CD4-positive, CD25-positive, alpha-beta regulatory T cell (primary cell): Measurements from ENCODE around the gene CUX1. TPM values are rescaled to one million over a fixed set of nuclear protein-coding genes. Genes with fewer than 3 reads are reported as not detected.

ENCODE experiments used
- ATAC-seq, 2 donors: fragments of 150-1000 bp; cut with Tn5 transposase; one replicate each; pipeline ENCODE4 v1.10.0; 2021; ENCODE audit warnings: low read depth in 2 of 2, moderate number of reproducible peaks in 2 of 2, moderate library complexity in 1 of 2
- DNase-seq, 3 donors: peaks; one replicate each; pipeline versions ENCODE4 v3.0.0 to v3.0.0-alpha.2; 2012 to 2022; ENCODE audit warnings: mixed read lengths in 1 of 3
- H3K27ac ChIP-seq: one replicate; pipeline ENCODE4 v1.7.0; 2013; ENCODE audit warnings: mild to moderate bottlenecking, low read length; ENCODE audit not compliant: insufficient read depth, poor library complexity, severe bottlenecking
- H3K27me3 ChIP-seq: one replicate; pipeline ENCODE4 v1.7.0; 2013; ENCODE audit warnings: low read length; ENCODE audit not compliant: control insufficient read depth, insufficient read depth
- H3K36me3 ChIP-seq: one replicate; pipeline ENCODE4 v1.7.0; 2013; ENCODE audit warnings: mild to moderate bottlenecking, low read length, moderate library complexity; ENCODE audit not compliant: control insufficient read depth, insufficient read depth
- H3K4me1 ChIP-seq: 2 replicates; pipeline ENCODE4 v1.7.0; 2013; ENCODE audit warnings: mild to moderate bottlenecking, low read length; ENCODE audit not compliant: insufficient read depth, control insufficient read depth, poor library complexity, severe bottlenecking
- H3K4me3 ChIP-seq: one replicate; pipeline ENCODE4 v1.7.0; 2013; ENCODE audit warnings: low read depth, mild to moderate bottlenecking, low read length, moderate library complexity
- H3K9me3 ChIP-seq, 2 experiments: 1 replicate in 1 of 2; 2 replicates in 1 of 2; pipeline ENCODE4 v1.7.0; 2013; ENCODE audit warnings: low read length in 2 of 2, mild to moderate bottlenecking in 1 of 2, moderate library complexity in 1 of 2; ENCODE audit not compliant: control insufficient read depth in 2 of 2
- H3K27ac Mint-ChIP-seq, 3 donors: one replicate each; pipeline ENCODE4 v1.8.0; 2020 to 2022; ENCODE audit warnings: mild to moderate bottlenecking in 3 of 3, mixed read lengths in 3 of 3, moderate library complexity in 2 of 3
- H3K27me3 Mint-ChIP-seq: one replicate; pipeline ENCODE4 v1.8.0; 2022; ENCODE audit warnings: mild to moderate bottlenecking, mixed read lengths
- H3K36me3 Mint-ChIP-seq: one replicate; pipeline ENCODE4 v1.8.0; 2020; ENCODE audit warnings: mixed read lengths
- H3K4me1 Mint-ChIP-seq, 4 donors: one replicate each; pipeline ENCODE4 v1.8.0; 2020 to 2022; ENCODE audit warnings: mixed read lengths in 4 of 4, mild to moderate bottlenecking in 1 of 4
- H3K4me3 Mint-ChIP-seq, 4 donors: one replicate each; pipeline ENCODE4 v1.8.0; 2020 to 2022; ENCODE audit warnings: mild to moderate bottlenecking in 4 of 4, mixed read lengths in 4 of 4, moderate library complexity in 3 of 4
- H3K9me3 Mint-ChIP-seq, 7 donors: one replicate each; pipeline ENCODE4 v1.8.0; 2020 to 2022; ENCODE audit warnings: mixed read lengths in 7 of 7, mild to moderate bottlenecking in 3 of 7, moderate library complexity in 2 of 7
- polyA plus RNA-seq, 4 donors: library from polyadenylated mRNA; unstranded; fragments of 300-500 nt; fragmentation: Illumina TruSeq; gene quantifications; one replicate each; pipeline ENCODE4 v1.2.3, GENCODE V29; 2021
- total RNA-seq: library from RNA; stranded (reverse); gene quantifications from one replicate; pipeline ENCODE4 v1.2.3, GENCODE V29; 2022

Gene CUX1
- total and polyA plus RNA-seq, 5 donors from 2014 or later, result 6.0 to 45.1 (median 7.8) TPM

GRCh38 chr7:101859411-101860106, 42.1 kb downstream of the CUX1 start:
- Histone ChIP-seq H3K27ac (no peak overlapping the region), H3K4me1 (peaks cover 21% of the 10 kb centered on the region)
- H3K27me3 Mint-ChIP-seq, result no peaks in the 10 kb centered on the region

GRCh38 chr7:101860316-101861217, 43.1 kb downstream of the CUX1 start:
- no peaks in the 10 kb centered on the region for H3K9me3 ChIP-seq
- H3K27ac ChIP-seq, result no peak overlapping the region
- Mint-ChIP-seq H3K27me3 (no peaks in the 10 kb centered on the region), H3K4me3 (peak overlapping the region in 1 of 4 donors; percentile 67), H3K27ac (no peak overlapping the region), H3K4me1 (peaks cover 10 to 38% (median 29%) of the 10 kb centered on the region in 4 donors), H3K9me3 (no peaks in the 10 kb centered on the region), H3K36me3 (peaks cover 4% of the 10 kb centered on the region)
- no peak for DNase-seq
- ATAC-seq, result no peak
- peaks cover 21% of the 10 kb centered on the region for H3K4me1 ChIP-seq
- no peaks in the 10 kb centered on the region for H3K27me3 ChIP-seq
- H3K36me3 ChIP-seq, result no peaks in the 10 kb centered on the region
- H3K4me3 ChIP-seq, result no peak overlapping the region

More at GRCh38 chr7:101859411-101860106, 42.1 kb downstream of the CUX1 start:
- H3K36me3 Mint-ChIP-seq, result peaks cover 4% of the 10 kb centered on the region
- H3K27ac Mint-ChIP-seq, result peak overlapping the region in 1 of 3 donors; percentile 57
- DNase-seq (no peak), ATAC-seq (no peak)
- H3K9me3 ChIP-seq, result no peaks in the 10 kb centered on the region
- H3K4me3 ChIP-seq, result no peak overlapping the region
- H3K4me3 Mint-ChIP-seq, result no peak overlapping the region
- no peaks in the 10 kb centered on the region for H3K27me3 ChIP-seq
- H3K36me3 ChIP-seq, result no peaks in the 10 kb centered on the region
- peaks cover 10 to 39% (median 33%) of the 10 kb centered on the region in 4 donors for H3K4me1 Mint-ChIP-seq
- H3K9me3 Mint-ChIP-seq, result no peaks in the 10 kb centered on the region

- peaks cover 10 to 34% (median 26%) of the 10 kb centered on the region in 4 donors for H3K4me1 Mint-ChIP-seq
- H3K9me3 Mint-ChIP-seq, result no peaks in the 10 kb centered on the region
- no peak for ATAC-seq
- no peaks in the 10 kb centered on the region for H3K27me3 ChIP-seq
- H3K36me3 ChIP-seq, result no peaks in the 10 kb centered on the region
- H3K4me3 ChIP-seq, result no peak overlapping the region
- no peak overlapping the region for H3K27ac ChIP-seq
- H3K9me3 ChIP-seq, result no peaks in the 10 kb centered on the region
- peaks cover 14% of the 10 kb centered on the region for H3K4me1 ChIP-seq
- peak overlapping the region in 1 of 4 donors; percentile 67 for H3K4me3 Mint-ChIP-seq
- no peaks in the 10 kb centered on the region for H3K27me3 Mint-ChIP-seq
- no peak overlapping the region for H3K27ac Mint-ChIP-seq
- DNase-seq, result no peak
- H3K36me3 Mint-ChIP-seq, result peaks cover 4% of the 10 kb centered on the region
These were observed 43.9 kb downstream of the CUX1 start for GRCh38 chr7:101861218-101861775.

GRCh38 chr7:101862280-101863220, 45.1 kb downstream of the CUX1 start:
- Mint-ChIP-seq H3K4me1 (peaks cover 1 to 22% (median 17%) of the 10 kb centered on the region in 4 donors), H3K9me3 (no peaks in the 10 kb centered on the region), H3K27ac (no peak overlapping the region), H3K4me3 (no peak overlapping the region), H3K27me3 (no peaks in the 10 kb centered on the region), H3K36me3 (peaks cover 4% of the 10 kb centered on the region)
- H3K9me3 ChIP-seq, result no peaks in the 10 kb centered on the region
- ATAC-seq, result no peak
- no peak for DNase-seq
- no peaks in the 10 kb centered on the region for H3K36me3 ChIP-seq
- H3K4me3 ChIP-seq, result no peak overlapping the region
- peaks cover 2% of the 10 kb centered on the region for H3K4me1 ChIP-seq
- no peak overlapping the region for H3K27ac ChIP-seq
- no peaks in the 10 kb centered on the region for H3K27me3 ChIP-seq

GRCh38 chr7:101863598-101863997, 46.2 kb downstream of the CUX1 start:
- DNase-seq, result no peak
- Histone ChIP-seq H3K27ac (no peak overlapping the region), H3K36me3 (no peaks in the 10 kb centered on the region), H3K27me3 (no peaks in the 10 kb centered on the region), H3K4me1 (no peaks in the 10 kb centered on the region), H3K9me3 (no peaks in the 10 kb centered on the region), H3K4me3 (no peak overlapping the region)
- Mint-ChIP-seq H3K4me1 (peaks cover 0 to 22% (median 11%) of the 10 kb centered on the region in 4 donors), H3K27me3 (no peaks in the 10 kb centered on the region), H3K36me3 (peaks cover 4% of the 10 kb centered on the region), H3K4me3 (no peak overlapping the region), H3K27ac (no peak overlapping the region), H3K9me3 (no peaks in the 10 kb centered on the region)
- ATAC-seq, result no peak

GRCh38 chr7:101864039-101864438, 46.6 kb downstream of the CUX1 start:
- no peaks in the 10 kb centered on the region for H3K9me3 ChIP-seq
- ATAC-seq (no peak), DNase-seq (no peak)
- no peaks in the 10 kb centered on the region for H3K27me3 ChIP-seq
- Mint-ChIP-seq H3K4me3 (no peak overlapping the region), H3K27ac (no peak overlapping the region), H3K4me1 (peaks cover 0 to 24% (median 11%) of the 10 kb centered on the region in 4 donors), H3K27me3 (no peaks in the 10 kb centered on the region), H3K9me3 (no peaks in the 10 kb centered on the region), H3K36me3 (peaks cover 4% of the 10 kb centered on the region)
- H3K4me1 ChIP-seq, result no peaks in the 10 kb centered on the region
- H3K36me3 ChIP-seq, result no peaks in the 10 kb centered on the region
- no peak overlapping the region for H3K4me3 ChIP-seq
- no peak overlapping the region for H3K27ac ChIP-seq

- peaks cover 4% of the 10 kb centered on the region for H3K36me3 Mint-ChIP-seq
- Histone ChIP-seq H3K27me3 (no peaks in the 10 kb centered on the region), H3K9me3 (no peaks in the 10 kb centered on the region), H3K27ac (no peak overlapping the region), H3K36me3 (no peaks in the 10 kb centered on the region), H3K4me1 (no peaks in the 10 kb centered on the region), H3K4me3 (no peak overlapping the region)
- no peak for DNase-seq
- no peak overlapping the region for H3K4me3 Mint-ChIP-seq
- no peaks in the 10 kb centered on the region for H3K27me3 Mint-ChIP-seq
- no peak for ATAC-seq
- H3K9me3 Mint-ChIP-seq, result no peaks in the 10 kb centered on the region
- peaks cover 0 to 25% (median 10%) of the 10 kb centered on the region in 4 donors for H3K4me1 Mint-ChIP-seq
- peak overlapping the region in 1 of 3 donors; percentile 60 for H3K27ac Mint-ChIP-seq
These were observed 47.6 kb downstream of the CUX1 start for GRCh38 chr7:101865031-101865430.
